ENCODE data around the gene CXCL5.

Gene CXCL5

DNA sequence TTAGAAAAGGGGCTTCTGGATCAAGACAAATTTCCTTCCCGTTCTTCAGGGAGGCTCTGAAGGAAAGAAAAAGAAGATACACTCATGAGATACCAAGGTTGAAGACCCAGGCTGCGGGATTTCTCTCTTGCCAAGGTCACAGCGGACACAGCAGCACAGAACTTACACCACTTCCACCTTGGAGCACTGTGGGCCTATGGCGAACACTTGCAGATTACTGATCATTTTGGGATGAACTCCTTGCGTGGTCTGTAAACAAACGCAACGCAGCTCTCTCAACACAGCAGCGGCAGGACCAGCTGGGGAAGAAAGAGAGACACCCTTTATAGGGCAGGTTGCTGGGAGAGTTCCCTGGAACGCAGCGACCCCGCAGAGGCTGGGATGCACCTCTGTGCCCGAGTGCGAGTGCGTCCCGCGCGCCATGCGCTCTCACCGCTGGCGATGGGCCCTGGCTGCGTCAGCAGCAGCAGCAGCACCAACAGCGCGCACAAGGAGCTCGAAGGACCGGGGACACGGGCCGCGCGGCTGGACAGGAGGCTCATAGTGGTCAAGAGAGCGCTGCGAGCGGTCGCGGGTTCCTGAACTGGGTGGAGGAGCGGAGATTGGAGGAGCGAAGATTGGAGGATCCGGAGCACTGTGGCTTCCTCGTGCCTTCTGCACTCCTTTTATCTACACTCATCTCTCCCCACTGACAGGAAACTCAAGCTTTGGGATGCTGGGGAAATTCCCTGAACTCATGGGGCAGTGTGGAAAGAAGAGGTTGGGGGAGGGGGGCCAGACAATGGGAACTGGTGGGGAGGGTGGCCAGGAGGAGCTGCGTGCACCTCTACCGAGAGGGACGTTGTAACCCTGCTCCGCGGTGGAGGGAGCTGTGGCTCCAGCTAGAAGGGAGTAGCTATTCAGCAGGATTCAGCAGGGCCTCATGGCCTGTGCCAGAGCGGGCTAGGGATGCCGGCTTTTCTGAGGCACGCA is at the start of gene CXCL5:
CXCL5 (minus strand) TSS at position 638 of the 972 bp plus-strand sequence; CDS start at position 542, 96 bp downstream.
- DNase-seq (ENCODE audit: low read depth) = no peak

- DNase-seq (ENCODE audit: low read depth) = no peak
Measured at GRCh38 chr4:74047152-74047551, 48.7 kb upstream of the CXCL5 start.

DNA sequence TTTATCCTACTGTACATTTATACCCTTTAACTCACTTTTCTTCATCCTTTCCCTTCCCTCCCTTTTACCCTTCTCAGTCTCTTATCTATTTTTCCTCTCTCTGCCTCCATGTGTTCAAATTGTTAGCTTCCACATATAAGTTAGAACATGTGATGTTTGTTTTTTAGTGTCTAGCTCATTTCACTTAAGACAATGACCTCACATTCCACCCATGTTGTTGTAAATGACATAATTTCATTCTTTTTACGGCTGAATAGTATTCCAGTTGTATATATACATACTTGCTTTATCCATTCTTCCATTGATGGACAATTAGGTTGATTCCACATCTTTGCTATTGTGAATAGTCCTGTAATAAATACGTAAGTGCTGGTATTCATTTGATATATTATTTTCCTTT is 47.3 kb upstream of the CXCL5 start:
- DNase-seq (ENCODE audit: low read depth) = no peak

- DNase-seq (ENCODE audit: low read depth) = no peak
Measured at GRCh38 chr4:74045247-74045646, 46.8 kb upstream of the CXCL5 start.

GRCh38 chr4:74044677-74045076 is 46.2 kb upstream of the CXCL5 start:
- no peak for DNase-seq (ENCODE audit: low read depth)

GRCh38 chr4:74042681-74043080 is 44.2 kb upstream of the CXCL5 start:
- DNase-seq (ENCODE audit: low read depth) = no peak

GRCh38 chr4:74041418-74041817 is 42.9 kb upstream of the CXCL5 start:
- DNase-seq (ENCODE audit: low read depth) = no peak

DNA sequence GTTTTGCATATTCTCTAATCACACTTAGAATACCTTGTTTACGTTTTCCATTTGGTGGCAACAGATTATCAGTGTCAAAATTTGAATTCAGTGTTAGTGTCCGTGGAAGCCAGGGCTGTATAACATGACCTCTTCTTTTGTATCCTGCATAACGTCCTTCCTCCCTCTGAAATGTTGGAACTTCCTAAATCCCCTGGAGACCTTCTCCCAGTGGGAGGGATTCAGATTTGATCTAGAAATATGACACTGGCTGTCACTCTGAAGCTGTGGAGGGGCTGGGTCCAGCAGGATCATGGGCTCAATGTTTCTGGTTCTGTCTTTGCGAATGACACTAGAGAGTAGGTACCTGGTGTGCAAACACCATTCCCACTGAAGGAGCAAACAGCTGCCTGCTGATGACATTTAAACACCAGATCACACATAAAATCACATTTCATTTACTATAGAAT is 40.9 kb upstream of the CXCL5 start:
- no peak for DNase-seq (ENCODE audit: low read depth)

DNA sequence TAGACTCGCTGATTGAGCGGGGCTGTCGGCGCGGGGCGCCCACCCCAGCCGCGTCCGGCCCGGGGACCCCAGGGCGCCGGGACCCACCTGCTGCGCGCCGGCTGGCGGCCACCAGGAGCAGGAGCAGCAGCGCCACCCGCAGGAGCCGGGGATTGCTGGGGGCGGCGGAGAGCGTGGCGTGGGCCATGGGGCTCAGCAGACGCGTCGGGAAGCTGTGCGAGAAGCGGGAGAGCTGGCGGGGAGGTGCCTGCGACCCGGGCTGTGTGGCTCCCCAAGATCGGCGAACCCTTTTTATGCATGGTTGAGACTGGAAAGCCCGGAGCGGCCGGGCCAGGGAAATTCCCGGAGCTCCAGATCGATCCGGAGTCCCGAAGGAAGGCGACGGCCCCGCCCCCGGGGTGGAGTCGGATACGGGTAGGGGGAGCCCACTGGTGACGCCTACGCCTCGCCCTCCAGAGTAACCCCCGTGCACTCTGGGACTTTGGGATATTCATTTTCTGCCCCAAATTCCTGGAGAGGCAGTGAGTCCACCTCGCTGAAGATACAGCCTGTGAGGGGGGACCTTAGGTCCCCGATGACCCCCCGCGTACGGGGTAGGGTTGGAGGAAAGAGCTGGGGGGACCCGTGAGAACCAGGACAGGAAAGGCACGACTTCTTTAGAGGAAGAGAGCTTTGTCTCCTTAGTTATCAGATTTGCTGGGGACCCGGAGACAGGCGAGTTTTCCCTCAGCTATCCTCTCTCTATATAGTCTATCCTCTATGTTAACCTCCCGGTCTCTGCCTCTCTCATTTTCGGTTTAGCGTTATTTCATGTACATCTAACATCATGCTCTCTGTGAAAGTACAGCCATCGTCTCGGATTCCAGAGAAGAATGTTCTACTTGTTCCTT is 40.2 kb upstream of the CXCL5 start, which contains the start of gene CXCL3:
CXCL3 (minus strand) TSS at position 265 of the 890 bp plus-strand sequence; CDS start at position 187, 78 bp downstream.
- no peak for DNase-seq (ENCODE audit: low read depth)

- no peak for DNase-seq (ENCODE audit: low read depth)
Measured at GRCh38 chr4:74038086-74038424, 39.6 kb upstream of the CXCL5 start.

DNA sequence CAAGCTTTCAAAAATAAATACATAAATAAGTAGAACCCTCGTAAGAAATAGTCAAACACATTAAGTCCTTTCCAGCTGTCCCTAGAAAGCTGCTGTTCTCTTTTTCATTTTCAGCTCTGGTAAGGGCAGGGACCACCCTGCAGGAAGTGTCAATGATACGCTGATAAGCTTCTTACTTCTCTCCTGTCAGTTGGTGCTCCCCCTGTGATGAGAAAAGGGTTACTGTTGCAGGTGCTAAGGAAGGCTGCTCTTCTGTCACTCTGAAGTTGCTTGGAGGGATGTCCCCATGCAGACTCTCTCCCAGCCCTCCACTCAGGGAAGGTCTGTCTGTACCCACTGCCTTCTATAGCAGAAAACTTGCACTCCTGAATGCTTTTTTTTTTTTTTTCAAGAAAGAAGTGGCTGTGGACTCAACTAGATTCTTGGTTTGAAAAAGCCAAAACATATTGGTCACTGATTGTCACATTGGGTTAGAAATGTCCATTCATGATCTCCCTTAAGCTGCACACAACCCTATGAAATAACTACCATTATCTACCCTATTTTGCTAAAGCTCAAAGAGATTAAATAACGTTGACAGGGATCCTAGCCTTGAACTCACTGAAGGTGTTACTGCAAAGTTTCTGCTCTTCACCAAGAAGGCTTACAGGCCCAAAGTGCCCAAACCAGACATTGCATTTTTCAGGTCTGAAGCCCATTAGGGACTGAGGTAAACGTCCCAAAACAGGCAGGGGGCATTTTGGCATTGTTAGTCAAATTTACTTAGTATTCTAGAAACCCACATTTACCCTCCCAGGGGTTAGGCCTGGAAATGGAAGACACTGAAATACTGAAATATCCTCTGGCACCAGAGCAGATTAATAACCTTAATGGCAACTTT is 38.8 kb upstream of the CXCL5 start:
- DNase-seq (ENCODE audit: low read depth) = no peak

DNA sequence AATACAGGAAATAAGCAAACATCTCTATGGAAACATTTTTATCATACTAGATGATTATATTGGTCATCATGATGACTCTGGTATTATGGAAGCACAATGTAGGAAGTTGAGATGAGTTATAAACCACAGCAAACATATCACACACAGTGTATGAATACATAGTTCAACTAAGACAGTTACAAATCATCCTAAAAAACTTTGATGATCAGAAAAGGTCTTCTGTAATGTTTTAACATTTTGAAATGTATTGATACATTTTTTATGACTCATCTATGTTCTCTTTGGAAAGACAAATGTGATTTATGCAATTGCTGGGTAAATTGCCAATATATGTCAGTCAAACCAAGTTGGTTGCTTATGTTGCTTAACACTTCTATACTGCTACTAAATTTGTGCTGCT is 35.3 kb upstream of the CXCL5 start:
- no peak for DNase-seq (ENCODE audit: low read depth)

- DNase-seq (ENCODE audit: low read depth) = no peak
Measured at GRCh38 chr4:74032064-74032463, 33.6 kb upstream of the CXCL5 start.

GRCh38 chr4:74031576-74031975 is 33.1 kb upstream of the CXCL5 start:
- DNase-seq (ENCODE audit: low read depth) = no peak

DNA sequence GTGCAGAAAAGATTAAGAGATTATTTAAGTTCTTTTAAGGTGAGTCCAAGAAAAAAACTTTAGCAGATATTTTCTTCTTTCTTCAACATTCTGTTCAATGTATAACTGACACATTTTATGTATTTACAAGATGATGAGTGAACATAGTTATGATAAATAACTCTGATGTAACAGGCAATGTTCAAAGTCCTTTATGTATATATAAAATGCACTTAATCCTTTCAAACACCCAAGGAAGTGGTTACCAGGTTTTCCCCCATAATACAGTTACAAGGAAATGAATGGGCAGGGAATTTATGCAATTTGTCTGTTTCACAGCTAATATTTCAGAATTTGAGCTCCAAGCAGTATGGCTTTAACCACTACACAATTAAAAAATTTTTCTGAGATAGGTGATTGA is 31.8 kb upstream of the CXCL5 start:
- no peak for DNase-seq (ENCODE audit: low read depth)

DNA sequence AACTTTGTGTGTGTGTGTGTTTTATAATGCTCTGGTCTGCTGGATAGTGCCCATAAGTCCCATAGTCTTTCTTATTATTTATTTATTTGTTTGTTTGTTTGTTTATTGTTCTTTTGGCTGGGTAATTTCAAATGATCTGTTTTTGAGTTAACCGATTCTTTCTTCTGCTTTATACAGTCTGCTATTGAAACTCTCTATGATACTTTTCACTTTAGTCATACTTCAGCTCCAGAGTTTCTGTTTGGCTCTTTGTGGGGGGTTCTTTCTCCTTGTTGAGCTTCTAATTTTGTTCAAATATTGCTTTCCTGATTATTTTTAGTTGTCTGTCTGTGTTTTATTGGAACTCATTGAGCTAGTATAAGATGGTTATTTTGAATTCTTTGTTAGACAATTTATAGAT is 30.0 kb upstream of the CXCL5 start:
- DNase-seq (ENCODE audit: low read depth) = no peak

- DNase-seq (ENCODE audit: low read depth) = no peak
Measured at GRCh38 chr4:74023709-74024108, 25.2 kb upstream of the CXCL5 start.

GRCh38 chr4:74021601-74022000 is 23.1 kb upstream of the CXCL5 start:
- DNase-seq (ENCODE audit: low read depth) = no peak

DNA sequence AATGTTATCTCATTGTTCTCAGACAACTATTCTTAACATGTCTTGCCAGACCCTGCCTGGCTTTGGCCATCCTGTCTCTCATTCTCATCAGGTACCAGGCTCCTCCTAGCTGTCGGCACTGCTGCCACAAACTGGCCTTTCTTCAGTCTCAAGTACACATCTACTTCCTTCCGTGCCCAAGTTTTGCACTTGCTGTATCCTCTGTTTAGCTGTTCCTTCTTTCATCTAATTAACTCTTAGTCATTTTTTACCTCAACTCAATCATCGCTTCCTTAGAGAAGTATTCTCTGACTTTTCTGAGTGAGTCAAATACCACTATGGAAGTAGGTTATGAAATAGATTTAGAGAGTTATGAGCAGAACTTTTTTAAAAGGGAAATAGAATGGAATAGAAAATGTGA is 20.3 kb upstream of the CXCL5 start:
- DNase-seq (ENCODE audit: low read depth) = no peak

DNA sequence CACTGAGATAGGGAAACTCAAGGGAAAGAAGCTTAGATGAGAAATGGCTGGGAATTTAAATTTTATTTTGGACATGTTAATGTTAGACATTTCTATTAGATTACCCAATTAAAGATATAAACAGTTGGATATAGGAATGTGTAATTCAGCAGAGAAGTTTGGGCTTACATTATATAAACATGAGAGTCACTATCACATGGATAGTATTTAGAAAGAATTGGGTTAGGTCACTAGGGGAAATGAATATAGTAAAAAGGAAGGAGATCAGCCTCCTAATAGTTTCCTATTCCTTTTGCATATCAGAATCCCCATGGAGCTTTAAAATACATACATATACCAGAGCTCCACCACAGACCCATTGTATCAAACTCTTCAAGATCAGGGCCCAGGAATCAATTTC is 19.6 kb upstream of the CXCL5 start:
- no peak for DNase-seq (ENCODE audit: low read depth)

GRCh38 chr4:74016068-74016467 is 17.6 kb upstream of the CXCL5 start:
- no peak for DNase-seq (ENCODE audit: low read depth)

All from GM04503 (cell line).